Iris pigment epithelial cell (primary cell): Measurements from ENCODE around the gene NSUN4.
"Not testable (repeated sequence)": the region's sequence is repeated elsewhere in the genome, so short reads cannot be mapped to it uniquely, and the experiment has no call there.

Experiments used
- DNase-seq: peaks from one replicate; pipeline ENCODE4 v3.0.0-alpha.2; 2011; ENCODE audit warnings: low read depth

The NSUN4 gene

GRCh38 chr1:46367701-46368100, 27.1 kb downstream of the NSUN4 start:
- not testable (repeated sequence) for DNase-seq

- DNase-seq, result no peak
Observed at GRCh38 chr1:46368791-46369190, 28.2 kb downstream of the NSUN4 start.

GRCh38 chr1:46369542-46370213, 29.1 kb downstream of the NSUN4 start:
- DNase-seq, result peak; percentile 13

DNA sequence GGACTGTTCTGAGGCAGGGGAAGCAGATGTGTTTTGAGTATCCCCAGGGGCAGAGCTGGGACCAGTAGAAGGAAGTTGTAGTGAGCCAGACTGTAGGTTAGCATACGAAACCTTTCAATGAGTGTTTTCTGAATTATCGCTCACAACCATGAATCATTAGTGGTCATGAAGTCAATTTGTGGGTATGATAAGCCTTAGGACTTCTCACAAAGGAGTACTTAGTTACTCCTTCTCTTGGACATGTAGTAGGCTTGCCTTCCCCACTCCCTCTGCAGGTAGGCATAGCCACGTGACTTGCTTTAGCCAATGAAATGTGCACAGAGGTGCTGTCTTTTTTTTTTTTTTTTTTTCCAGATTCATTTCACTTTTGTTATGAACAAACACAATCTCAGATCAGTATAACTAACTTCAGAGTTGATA, 29.6 kb downstream of the NSUN4 start:
- peak; percentile 22 for DNase-seq

DNA sequence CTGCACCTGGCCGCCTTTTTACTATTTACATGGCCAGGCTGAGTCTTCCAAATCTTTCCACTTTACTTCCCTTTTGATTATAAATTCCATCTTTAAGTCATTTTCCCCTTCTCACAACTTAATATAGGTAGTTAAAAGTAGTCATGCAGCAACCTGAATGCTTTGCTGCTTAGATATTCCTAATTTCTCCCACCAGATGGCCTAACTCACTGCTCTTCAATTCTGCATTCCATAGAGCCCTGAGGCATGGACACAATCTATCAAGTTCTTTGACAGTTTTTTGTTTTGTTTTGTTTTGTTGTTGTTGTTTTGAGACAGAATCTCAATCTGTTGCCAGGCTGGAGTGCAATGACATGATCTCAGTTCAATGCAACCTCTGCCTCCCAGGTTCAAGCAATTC, 31.8 kb downstream of the NSUN4 start:
- no peak for DNase-seq

GRCh38 chr1:46379996-46380395, 39.4 kb downstream of the NSUN4 start:
- DNase-seq, result no peak

GRCh38 chr1:46380508-46380907, 39.9 kb downstream of the NSUN4 start:
- no peak for DNase-seq

- DNase-seq, result no peak
Observed at GRCh38 chr1:46393510-46393909, 52.9 kb downstream of the NSUN4 start.

DNA sequence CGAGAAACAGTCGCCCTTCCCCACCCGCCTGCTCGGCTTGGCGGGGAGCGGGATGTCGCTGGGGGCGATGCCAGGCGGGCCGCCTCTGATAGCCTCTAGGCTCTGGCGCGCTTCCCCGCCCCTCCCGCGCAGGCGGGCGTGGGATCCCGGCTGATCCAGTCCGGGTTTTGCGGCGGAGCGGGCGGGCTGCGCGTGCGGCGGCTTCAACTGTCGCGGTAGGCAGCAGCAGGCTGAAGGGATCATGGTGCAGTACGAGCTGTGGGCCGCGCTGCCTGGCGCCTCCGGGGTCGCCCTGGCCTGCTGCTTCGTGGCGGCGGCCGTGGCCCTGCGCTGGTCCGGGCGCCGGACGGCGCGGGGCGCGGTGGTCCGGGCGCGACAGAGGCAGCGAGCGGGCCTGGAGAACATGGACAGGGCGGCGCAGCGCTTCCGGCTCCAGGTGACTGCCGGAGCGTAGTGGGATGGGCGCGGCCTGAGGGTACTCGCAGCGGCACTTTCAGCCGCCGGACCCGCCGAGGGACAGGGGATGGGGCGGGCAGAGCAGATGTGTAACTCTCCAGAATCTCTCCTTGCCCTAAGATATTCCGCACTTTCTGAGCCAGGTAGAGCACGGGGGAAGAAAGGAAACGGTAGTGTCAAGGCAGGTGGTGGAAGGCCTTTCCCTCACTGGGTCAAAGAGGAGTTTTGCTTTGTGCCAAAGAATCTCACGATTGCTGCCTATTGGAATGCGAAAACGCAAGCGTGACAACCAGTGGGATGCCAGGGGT, 53.7 kb downstream of the NSUN4 start, which contains the start of gene FAAH:
FAAH (plus strand) TSS at position 210 of the 764 bp plus-strand sequence; CDS start at position 242, 32 bp downstream.
- DNase-seq, result peak; percentile 52

GRCh38 chr1:46394872-46395465, 54.4 kb downstream of the NSUN4 start:
- no peak for DNase-seq

DNA sequence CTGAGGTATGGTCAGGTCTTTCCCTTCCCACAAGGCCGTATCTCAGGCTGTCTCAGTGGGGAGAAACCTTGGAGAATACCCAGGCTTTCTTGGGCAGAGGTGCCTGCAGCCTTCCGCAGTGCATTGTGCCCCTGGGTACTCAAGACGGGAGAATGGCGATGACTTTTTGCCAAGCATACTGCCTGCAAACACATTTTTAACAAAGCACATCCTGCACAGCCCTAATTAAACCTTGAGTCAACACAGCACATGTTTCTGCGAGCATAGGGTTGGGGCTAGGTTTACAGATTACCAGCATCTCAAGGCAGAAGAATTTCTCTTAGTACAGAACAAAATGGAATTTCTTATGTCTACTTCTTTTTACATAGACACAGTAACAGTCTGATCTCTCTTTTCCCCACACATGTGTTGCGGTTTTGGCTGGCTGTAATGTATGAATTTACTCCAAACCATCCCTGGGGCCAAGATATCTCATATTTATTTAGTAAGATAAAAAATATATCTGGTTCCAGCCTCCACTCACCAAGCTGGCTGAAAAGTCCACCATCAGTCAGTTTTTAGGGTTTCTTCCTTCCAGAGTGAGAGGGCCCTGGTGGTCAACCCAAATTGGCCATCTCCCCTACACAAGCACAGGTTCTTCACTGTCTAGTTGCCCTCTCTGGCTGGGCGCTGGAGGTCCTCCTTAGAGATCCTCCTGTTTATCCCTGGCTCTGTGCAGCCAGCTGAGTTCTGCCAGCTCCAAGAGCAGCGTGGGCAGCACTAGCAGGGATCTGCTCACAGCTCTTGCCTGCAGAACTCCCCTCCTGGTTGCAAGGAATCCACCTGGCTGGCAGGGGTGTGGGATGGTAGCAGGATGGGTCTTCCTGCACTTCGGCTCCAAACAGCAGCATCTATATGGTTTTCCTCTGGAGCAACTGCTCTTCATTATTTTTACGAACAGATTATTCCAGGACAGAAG, 56.1 kb downstream of the NSUN4 start:
- no peak for DNase-seq

DNA sequence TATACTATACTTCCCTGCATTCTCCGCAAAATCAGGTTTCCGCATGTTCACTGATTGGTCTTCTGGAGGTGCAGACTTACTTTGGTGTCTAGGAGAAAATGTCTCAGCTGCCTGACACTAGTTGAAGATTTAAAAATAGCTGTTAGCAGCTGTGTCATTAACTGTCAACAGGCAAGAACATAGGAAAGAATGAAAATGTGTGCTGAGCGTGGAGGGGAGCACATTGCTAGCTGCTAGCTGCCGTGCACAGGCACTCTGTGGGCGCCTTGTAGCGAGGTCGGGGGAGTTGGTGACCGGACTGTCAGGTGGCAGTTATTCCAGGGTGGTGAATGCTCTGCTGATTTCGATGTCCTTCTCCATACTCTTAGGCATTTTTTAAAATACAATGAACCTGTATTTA, 58.7 kb downstream of the NSUN4 start:
- DNase-seq, result no peak

DNA sequence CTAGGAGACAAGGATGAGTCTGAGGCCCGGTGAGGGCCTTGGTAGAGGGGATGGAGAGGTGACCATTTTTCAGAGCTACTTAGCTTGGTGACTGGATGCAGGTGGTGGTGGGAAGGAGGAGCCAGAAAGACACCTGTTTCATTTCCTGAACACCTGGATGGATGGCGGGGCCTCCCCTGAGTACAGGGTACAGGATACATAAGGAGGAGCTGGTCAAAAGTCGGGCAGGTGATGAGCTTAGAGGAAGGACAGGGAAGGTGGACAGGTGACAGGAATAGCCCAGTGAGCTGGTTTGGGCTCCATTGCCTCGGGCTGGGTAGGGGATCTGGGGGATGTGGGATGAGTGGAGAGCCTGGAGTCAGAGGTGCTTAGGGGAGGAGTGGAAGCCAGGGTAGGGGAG, 59.8 kb downstream of the NSUN4 start:
- no peak for DNase-seq

DNA sequence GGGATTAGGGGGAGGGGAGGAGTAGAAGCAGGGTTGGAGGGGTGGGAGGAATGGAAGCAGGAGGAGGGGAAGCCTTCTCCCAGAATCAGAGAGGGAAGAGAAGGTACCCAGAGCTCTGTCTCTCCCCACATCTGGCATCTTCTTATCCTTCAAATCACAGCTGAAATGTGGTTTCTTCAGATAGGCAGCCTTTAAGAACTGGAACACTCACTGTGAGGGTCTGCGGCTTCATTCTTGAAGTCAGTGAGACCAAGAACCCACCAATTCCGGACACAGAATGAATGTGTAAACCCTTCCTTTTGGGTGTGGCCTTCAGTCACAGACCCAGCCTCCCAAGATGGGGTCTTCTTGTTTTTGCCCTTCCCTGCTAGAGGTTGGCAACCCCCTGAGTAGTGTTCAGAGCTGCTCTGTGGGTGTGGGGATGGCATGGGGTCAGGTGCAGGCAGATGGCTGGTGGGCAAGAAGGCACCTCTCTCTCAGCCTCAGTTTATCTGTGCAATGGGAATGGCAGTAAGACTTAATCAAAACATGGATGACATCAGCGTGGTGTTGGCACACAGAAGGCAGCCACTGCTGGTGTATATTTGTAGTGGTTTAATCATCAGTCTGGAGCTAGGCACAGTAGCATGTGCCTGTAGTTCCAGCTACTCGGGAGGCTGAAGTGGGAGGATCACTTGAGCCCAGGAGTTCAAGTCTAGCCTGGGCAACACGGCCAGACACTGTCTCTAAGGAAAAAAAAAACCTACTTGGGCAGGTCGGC, 60.7 kb downstream of the NSUN4 start:
- DNase-seq, result no peak

DNA sequence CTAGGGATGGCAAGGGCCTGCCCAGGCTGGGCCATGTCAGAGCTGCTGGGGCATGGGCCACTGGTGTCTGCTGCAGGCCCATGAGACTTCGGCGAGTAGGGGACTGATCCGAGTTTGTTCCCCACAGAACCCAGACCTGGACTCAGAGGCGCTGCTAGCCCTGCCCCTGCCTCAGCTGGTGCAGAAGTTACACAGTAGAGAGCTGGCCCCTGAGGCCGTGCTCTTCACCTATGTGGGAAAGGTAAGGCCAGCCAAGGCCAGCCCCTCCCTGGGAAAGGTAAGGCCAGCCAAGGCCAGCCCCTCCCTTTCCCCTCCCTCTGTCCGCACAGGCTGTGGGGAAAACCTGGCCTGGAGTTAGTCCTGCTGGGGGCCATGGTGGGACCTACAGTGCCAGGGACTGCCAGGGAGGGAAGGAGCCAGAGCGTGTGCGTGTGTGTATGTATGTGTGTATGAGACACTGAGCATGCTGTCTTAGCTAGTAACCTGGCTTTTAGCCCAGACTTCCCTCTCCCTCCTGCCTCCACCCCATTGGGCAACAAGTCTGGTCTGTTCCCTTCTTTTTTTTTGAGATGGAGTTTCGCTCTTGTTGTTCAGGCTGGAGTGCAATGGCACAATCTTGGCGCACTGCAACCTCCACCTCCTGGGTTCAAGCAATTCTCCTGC, 61.5 kb downstream of the NSUN4 start:
- peak; percentile 97 for DNase-seq

GRCh38 chr1:46403916-46404315, 63.3 kb downstream of the NSUN4 start:
- no peak for DNase-seq

- no peak for DNase-seq
Observed at GRCh38 chr1:46404482-46405196, 64.0 kb downstream of the NSUN4 start.

- no peak for DNase-seq
Observed at GRCh38 chr1:46405197-46405555, 64.6 kb downstream of the NSUN4 start.

GRCh38 chr1:46405724-46406123, 65.1 kb downstream of the NSUN4 start:
- no peak for DNase-seq
